Sigmoid colon (tissue), 4 donors: ENCODE results near the gene NUP188.
"Not testable (repeated sequence)": the region's sequence is repeated elsewhere in the genome, so short reads cannot be mapped to it uniquely, and the experiment has no call there.

ENCODE experiments used
- CTCF ChIP-seq, 4 experiments: fragments of 450-650 bp in 3 of 4; fragments of 200-600 bp in 1 of 4; IDR thresholded peaks; one replicate each; pipeline ENCODE4 v1.5.1; 2016 to 2019; ENCODE audit warnings: antibody characterized with exemption in 4 of 4, mild to moderate bottlenecking in 3 of 4, moderate library complexity in 2 of 4
- EP300 ChIP-seq, 4 donors: sonication (generic); formaldehyde crosslinking; IDR thresholded peaks; one replicate each; pipeline ENCODE4 v1.6.1; 2017; ENCODE audit warnings: antibody characterized with exemption in 4 of 4
- POLR2AphosphoS5 ChIP-seq, 4 donors: sonication (generic); formaldehyde crosslinking; IDR thresholded peaks; one replicate each; pipeline ENCODE4 v1.6.1; 2017; ENCODE audit warnings: antibody characterized with exemption in 4 of 4

DNA sequence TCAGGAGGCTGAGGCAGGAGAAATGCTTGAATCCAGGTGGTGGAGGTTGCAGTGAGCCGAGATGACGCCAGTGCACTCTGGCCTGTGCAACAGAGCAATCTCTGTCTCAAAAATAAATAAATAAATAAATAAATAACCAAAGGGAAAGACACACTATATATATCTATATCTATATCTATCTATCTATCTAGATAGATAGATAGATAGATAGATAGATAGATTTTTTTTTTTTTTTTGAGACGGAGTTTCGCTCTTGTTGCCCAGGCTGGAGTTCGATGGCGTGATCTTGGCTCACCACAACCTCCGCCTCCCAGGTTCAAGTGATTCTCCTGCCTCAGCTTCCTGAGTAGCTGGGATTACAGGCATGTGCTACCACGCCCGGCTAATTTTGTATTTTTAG lies 13.9 kb downstream of the NUP188 start:
- TF ChIP-seq EP300, CTCF, POLR2AphosphoS5 (IDR thresholded peaks at IDR 0.05): not testable (repeated sequence)
